T-helper 9 cell (primary cell): ENCODE data around the gene TRMT6.

Source experiments
- DNase-seq: peaks from one replicate; pipeline ENCODE4 v3.0.0-alpha.2; 2020

The TRMT6 gene

DNA sequence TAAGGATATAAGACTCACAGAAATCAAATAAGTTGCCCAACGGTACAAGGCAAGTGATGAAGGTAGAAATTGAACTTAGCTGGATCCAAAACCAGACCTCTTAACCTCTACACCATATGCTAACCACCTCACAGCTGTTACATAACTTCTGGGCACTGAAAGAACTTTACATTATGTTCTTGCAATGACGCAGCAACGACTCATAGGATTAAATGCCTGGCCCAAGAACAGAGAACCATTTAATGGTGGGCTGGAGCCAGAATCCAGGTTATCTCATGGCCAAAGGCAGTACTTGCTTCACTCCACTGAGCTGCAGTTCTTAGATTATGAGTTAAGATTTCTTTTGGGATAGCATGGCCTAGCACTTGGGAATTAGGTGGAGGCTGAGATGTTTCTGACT, 4.4 kb downstream of the TRMT6 start:
- no peak for DNase-seq

DNA sequence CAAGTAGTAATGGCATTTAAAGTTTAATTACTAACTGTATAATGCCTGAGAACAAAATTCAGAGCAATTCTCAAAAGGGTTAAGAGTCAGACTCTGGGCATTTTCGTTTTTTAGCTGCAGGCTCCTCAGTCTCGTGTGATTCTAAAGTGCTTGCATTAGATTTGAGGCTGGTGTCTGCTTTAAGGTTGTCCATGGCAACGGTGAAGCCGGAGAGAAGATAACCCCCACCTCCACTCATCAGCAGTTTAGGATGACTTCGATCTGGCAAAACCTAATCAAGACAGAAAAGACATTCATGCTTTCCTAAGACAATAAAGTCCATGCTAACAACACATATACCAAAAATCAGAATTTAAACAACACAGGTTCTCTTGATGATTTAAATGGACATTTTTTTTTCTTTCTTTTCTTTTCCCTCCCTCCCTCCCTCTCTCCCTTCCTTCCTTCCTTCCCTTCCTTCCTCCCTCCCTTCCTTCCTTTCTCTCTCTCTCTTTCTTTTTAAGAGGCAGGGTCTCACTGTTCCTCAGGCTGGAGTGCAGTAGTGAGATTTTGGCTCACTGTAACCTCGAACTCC, 11.8 kb downstream of the TRMT6 start:
- DNase-seq = no peak

DNA sequence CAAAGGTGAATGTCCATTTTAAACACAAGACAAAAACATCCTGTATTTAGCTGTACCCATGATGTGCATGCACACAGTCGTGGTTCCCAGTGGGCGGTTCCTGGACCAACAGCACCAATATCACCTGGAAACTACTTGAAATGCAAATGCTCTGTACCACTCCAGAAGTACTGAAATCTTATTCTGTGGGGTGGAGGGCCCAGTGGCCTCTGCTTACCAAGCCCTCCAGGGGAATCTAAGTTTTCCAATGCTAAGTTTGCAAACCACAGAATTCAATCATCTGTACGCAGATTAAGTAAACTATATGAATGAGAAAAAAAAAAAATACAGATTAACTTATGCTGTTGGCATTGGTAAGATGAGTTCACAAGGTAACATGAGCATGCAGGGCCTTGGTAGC, 14.1 kb downstream of the TRMT6 start:
- no peak for DNase-seq

- no peak for DNase-seq
Measured at GRCh38 chr20:5935384-5935783, 14.9 kb downstream of the TRMT6 start.

DNA sequence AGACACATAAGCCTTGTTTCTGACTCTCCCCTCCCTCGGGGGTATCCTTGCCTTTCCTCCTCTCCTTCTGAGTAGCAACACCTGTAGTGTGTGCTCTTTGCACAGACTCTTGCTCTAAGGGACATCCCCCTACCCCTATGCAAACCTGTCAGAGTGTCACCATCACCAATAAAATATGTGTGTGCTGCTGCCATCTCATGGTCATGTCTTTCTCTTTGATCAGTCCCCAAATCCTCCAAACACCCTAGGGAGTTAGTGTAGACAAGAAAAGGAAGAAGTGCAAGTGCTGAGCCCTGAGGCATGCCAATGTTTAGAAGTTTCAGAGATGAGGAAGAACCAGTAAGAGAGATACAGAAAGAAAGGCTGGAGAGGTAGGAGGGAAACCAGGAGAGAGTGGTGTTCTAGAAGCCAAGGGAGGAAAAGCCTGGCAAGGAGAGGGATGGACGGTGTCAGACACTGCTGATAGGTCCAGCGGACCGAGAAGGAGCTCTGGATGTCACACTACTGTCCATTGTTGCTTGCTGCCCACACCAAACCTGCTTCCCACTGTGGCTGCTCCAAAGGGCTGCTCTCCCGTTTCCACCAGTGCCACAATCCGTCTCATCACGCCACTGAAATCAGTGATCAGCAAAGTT, 16.4 kb downstream of the TRMT6 start:
- no peak for DNase-seq

DNA sequence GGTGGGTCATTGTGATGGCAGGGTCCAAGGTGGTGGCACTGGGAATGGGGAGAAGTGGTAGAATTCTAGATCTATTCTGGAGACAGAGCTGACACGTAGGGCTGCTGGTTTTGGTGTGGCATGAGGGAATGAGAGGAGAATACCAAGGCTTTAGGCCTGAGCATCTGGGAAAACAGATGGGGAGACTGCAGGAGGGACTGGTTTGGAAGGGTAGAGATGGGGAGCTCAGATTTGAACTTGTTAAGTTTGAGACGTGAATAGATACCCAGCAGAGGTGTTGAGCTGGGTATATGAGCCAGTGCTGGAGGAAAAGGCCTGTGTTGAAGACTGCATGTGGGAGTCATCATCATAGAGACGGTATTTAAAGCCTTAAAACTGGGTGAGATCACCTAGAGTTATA, 17.5 kb downstream of the TRMT6 start:
- no peak for DNase-seq

GRCh38 chr20:5931411-5931810, 18.9 kb downstream of the TRMT6 start:
- DNase-seq = no peak

DNA sequence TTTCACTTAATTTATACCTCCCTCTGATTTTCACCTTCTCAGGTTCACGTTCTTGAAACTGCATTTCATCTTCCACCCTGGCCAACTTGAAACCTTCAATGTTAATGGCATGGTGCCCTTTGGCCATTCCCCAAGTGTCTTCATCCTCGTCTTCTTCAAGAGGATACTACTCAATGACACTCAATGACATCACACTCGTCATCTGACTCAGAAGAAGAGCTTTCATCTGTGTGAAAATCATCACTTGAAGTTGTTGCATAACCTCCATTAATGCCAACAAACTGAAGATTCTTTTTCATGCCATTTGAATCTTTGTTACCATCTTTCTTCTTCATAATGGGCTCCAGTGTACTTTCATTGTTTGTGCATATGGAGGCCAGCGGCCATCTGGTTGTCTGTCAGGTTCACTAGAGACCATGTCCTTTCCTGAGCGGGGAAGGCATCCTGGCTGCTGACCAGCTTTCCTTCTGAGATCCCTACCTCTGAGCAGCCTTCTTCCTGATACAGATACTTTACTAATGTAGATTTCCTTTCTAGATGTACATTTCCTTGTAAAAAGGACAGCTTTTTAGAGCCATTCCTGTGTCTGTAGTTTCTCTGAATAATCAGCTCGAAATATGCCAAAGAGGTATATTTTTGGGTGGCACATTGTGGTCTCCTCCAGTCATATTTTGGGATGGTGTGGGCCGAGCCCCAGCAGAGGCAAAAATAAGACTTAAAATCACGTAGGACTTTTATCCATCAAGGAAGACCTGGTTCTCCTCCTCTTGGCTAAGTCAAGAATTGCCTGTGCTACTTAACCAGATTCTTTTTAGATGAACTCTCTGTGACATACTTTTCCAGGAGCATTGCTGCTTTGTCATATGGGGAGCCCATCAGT, 21.3 kb downstream of the TRMT6 start:
- DNase-seq = no peak

GRCh38 chr20:5927749-5928462, 22.4 kb downstream of the TRMT6 start:
- DNase-seq = no peak

- no peak for DNase-seq
Measured at GRCh38 chr20:5925551-5925950, 24.8 kb downstream of the TRMT6 start.

- DNase-seq = no peak
Measured at GRCh38 chr20:5923493-5923892, 26.8 kb downstream of the TRMT6 start.

- DNase-seq = no peak
Measured at GRCh38 chr20:5920581-5920980, 29.8 kb downstream of the TRMT6 start.

GRCh38 chr20:5919626-5920544, 30.4 kb downstream of the TRMT6 start:
- no peak for DNase-seq

DNA sequence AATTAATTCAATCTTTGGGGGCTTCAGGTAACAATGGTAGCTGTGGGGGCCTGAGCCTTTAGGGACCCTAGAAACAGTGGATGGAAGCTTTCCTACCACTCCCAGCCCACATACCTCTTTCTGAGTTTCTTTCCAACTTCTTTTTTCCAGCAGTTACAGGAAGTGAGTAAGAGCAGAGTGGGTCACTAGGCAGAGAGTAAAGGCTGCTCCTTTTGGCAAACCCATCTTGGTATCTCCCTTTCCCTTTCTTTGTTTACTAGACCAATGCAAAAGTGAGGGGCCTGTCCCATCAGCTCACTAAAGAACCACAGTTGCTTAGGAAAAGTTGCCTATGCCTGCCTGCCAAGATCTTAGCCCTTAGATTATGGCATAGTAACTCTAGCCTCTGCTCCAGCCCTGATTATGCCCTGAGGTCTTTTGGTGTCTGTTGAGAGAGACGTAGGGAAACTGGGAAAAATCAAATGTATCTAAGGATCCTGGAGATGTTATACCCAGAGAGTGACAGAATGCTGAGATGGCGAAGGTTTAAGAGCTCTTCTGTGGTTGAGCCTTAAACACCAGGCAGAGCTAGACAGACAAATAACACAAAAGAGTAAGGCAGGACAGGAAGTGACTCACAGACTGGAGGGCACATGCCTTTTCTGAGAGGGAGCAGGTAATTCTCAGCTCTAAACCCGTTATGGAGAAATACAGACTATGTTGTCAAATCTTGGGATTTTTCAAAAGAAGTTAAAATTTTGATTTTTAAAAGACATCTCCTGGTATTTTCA, 31.3 kb downstream of the TRMT6 start:
- no peak for DNase-seq

DNA sequence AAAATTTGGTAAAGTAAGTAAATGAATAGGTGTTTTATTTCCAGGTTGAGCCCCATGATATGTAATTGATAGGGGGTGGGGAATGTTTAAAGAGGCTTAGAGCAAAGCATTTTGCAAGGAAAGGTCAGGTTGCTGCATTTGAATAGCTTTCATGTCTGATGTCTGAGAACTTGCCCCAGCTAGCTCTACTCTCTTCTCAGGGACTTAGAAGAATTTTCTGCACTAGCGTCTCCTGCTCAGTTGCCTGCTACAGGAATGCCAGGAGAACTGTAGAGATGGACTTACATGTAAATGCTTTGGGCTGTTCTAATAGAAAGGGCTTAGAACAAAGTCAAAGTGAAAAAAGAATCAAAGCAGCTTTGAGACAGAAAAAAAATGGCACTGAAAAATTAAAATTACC, 35.5 kb downstream of the TRMT6 start:
- DNase-seq = no peak

DNA sequence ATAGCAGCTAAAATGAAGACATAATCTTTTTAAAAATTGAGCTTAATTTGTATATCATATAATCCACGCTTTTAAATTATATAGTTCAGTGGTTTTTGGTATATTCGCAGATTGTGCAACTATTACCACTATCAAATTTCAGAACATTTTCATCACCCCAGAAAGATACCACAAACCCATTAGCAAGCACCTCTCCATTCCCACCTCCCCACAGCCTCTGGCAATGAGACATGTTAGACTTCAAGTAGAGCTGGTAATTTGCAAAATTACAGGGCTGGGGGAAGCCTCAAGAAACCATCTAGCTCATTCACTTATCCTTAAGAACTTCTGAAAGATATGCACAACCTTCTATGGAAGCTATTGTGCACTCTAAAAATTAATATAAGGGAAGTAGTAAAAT, 37.2 kb downstream of the TRMT6 start:
- DNase-seq = no peak

- no peak for DNase-seq
Measured at GRCh38 chr20:5910186-5910585, 40.1 kb downstream of the TRMT6 start.

- no peak for DNase-seq
Measured at GRCh38 chr20:5908981-5909380, 41.4 kb downstream of the TRMT6 start.

DNA sequence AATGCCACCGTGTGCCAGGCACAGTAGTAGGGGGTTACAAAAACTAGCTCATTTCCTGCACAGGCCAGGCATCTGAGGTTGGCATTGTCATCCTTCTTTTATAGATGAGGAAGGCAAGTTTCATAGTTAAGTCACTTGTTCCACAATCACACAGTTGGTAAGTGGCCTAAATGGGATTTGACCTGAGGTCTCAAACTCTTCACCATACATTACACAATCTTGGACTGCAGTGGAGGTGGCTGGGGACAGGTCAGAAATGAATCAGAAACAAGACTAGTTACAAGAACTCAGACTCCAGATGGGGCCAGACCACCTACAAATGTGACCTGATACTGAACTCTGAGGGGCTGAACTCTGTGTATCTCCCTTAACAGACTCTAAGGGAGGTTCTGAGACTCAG, 49.4 kb downstream of the TRMT6 start:
- no peak for DNase-seq

GRCh38 chr20:5899444-5899843, 50.9 kb downstream of the TRMT6 start:
- no peak for DNase-seq

- no peak for DNase-seq
Measured at GRCh38 chr20:5895626-5896025, 54.7 kb downstream of the TRMT6 start.

GRCh38 chr20:5893621-5894020, 56.7 kb downstream of the TRMT6 start:
- no peak for DNase-seq
